Forelimb muscle (tissue), 1 donor: ENCODE results near the gene GMDS. TPM values are rescaled to one million over a fixed set of nuclear protein-coding genes. Genes with fewer than 3 reads are reported as not detected.

ENCODE experiments used
- DNase-seq: peaks from one replicate; pipeline ENCODE4 v3.0.0-alpha.2; 2013; ENCODE audit warnings: low read depth
- polyA plus RNA-seq: library from polyadenylated mRNA; unstranded; fragments of 120-200 nt; gene quantifications from one replicate; pipeline ENCODE4 v1.2.1, GENCODE V29; 2013; ENCODE audit not compliant: insufficient read length

Gene GMDS
- polyA plus RNA-seq, 1 donor: 10.4 TPM

GRCh38 chr6:1988843-1989242 is 256.6 kb downstream of the GMDS start:
- DNase-seq: no peak

DNA sequence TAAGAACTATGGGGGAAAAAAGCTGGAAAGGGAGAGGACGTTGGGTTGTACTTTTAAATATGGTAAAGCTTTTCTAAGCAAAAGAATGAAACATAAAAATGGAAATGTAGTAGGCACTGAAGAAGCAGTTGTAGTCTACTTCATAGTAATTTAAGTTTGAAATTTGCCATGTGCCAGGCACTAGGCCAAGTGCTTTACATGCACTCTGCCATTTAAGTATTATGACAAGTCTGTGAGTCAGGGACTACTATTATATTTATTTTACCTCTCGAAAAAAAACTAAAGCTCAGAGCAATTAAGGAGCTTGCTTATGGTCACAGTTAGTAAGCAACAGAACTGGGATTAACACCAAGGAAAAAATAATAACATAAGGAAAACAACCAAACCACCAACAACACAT is 257.8 kb downstream of the GMDS start:
- no peak for DNase-seq

DNA sequence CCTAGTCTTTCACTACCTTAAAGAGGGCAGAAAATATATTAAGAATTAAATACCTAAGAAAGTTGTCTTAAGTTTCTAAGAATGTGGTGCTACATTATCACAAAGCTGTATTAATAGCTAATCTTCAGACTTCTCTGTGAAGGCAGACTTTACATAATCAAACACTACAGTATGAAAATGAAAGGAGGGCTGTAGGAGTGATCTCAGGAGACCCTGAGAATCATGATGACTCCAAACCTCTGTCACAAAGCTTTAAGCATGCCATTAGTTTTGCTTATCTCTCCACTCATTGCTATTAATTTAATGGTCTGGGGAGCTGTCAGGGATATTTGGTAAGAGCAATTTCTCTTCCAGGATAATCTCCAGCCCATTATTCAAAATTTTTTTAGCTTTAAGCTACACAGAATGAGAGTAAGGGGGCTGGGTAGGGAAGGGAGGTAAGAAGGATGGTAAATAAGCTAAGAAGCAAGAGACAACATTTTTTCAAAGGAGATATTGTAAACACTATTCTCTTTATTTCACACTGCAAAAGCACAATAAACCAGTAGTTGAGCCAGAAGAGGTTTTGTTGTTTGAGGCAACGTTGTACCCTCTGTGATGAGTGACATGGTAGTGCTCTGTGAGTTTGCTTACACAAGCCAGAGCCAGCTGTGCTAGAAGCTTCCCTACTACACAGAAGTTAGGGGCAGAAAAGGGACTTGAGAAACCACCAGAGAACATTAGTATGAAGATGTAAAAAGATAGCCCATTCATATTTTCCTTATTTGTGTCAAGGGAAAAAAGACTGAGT is 258.8 kb downstream of the GMDS start:
- DNase-seq: no peak

DNA sequence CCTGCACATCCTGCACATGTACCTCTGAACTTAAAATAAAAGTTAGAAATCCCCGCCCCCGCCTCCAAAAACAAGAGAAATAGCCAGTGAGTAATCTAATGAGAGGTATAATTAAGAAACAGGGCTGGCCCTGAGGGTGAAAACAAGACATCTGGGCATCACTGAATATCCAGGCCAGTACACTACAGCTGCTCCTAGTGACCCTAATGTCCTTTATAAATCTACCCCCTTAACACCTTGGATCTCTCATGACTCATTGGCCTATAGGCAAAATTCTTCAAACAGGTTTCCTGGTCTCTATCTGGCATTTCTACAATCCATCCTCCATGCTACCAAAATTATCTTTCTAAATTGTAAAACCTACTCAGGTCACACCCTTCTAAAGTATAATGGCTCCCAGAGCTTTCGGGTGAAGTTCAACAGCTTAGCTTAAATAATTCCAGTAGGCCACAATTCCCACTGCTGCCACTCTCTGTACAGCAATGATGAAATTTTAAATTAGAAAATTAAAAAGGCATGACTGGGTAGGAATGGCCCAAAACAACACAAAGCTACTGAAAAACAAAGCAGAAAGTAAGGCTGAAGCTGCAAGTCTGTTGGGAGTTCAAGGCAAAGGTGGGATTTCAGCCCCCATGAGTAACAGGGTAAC is 260.9 kb downstream of the GMDS start:
- DNase-seq: no peak

DNA sequence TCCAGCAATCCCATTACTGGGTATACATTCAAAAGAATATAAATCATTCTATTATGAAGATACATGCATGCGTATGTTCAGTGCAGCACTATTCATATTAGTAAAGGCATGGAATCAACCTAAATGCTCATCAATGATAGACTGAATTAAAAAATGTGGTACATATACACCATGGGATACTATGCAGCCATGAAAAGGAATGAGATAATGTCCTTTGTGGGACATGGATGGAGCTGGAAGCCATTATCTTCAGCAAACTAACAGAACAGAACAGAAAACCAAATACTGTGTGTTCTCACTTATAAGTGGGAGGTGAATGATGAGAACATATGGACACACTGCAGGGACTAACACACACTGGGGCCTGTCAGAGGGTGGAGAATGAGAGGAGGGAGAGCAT is 261.6 kb downstream of the GMDS start:
- no peak for DNase-seq

DNA sequence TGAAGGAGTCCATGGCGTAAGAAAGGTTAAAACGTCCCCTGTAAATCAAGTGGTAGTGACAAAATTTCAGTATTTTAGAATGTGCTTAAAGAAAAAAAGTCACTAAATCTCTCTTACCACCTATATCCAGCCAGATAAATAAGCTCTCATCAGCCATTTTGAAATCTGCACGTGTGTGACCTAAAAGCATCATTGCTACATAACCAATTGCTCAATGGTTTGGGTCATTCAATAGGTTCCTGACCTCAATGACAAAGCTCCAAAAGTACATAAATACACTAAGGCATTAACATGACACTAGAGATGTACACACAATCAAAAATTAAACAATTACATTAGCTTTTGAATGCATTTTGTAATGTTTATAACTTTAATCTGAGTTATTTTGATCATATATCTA is 272.4 kb downstream of the GMDS start:
- DNase-seq: no peak

GRCh38 chr6:1971612-1972011 is 273.8 kb downstream of the GMDS start:
- no peak for DNase-seq

GRCh38 chr6:1970151-1970561 is 275.2 kb downstream of the GMDS start:
- no peak for DNase-seq

DNA sequence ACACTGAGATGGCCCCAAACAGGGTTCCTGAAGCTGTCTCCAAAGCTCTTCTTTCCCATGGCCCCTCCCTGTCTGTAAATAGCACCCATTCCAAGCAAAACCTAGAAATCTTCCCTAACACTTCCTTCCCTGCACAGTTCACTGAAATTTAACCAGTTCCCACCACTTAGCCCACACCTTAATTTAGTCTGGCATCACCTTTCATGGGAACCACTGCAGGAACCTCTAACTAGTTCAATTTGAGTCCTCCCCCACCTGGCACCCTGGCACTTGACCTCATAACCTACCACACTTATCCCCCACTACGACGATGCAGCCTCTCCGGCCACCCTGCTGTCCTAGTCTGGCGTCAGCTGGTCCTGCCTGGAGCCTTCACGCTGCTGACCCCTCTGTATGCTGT is 278.7 kb downstream of the GMDS start:
- no peak for DNase-seq

GRCh38 chr6:1965596-1966224 is 279.7 kb downstream of the GMDS start:
- no peak for DNase-seq

DNA sequence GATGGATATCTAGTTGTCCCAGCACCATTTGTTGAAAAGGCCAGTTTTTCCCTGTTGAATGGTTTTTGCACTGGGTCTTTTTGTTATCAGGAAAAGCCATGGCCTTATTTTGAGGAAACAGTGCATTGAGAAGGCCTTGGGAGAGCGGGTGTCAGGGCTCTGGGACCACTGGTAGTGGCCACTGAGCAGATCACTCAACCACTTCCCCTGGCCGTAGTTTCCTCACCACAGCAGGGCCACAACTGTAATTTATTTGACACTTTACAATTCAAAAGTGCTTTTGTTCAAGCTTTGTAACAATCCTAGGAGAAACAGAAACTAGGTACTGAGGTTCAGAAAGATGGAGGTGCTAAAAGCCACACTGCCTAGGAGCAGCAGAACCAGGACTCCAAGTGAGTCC is 281.8 kb downstream of the GMDS start:
- no peak for DNase-seq

GRCh38 chr6:1962201-1962600 is 283.2 kb downstream of the GMDS start:
- DNase-seq: no peak

DNA sequence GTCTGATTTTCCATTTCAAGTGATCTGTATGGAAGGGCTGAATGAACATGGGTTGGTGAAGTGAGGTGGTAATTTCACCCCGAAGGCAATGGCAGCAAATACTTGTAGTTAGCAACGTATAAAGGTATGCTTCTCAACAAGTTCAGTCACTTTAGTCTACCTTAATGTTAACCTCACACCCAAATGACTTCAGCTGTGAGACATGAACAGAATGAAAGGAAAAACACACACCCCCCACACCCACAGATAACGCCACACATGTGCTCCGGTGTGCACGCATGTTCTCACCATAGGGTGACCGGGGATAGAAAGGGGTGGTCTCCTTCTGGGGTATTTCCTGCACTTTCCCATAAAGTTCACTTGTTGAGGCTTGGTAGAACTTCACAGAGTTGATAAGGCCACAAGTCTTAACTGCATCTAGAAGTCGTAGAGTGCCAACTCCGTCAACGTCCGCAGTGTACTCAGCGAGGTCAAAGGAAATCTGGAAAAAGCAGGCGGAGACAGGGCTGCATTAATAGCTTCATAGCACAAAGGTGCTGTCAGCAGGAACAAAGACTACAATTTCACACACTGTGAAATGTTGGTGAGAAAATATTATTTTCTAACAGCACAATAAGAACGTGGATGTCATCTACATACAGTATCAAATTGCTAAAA is 284.8 kb downstream of the GMDS start:
- DNase-seq: no peak

GRCh38 chr6:1958257-1958656 is 287.1 kb downstream of the GMDS start:
- DNase-seq: no peak

DNA sequence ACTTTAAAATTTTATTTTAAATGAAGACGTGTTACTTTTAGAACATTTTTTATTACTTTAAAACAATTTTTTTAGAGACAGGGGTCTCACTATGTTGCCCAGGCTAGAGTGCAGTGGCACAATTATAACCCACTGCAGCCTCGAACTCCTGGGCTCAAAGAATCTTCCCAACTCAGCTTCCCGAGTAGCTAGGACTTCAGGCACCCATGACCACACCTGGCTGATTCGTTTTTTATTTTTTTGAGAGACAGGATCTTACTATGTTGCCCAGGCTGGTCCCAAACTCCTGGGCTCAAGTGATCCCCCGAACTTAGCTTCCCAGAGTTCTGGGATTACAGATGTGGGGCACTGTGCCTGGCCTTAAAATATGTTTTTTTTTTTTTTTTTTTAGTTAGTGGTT is 287.7 kb downstream of the GMDS start:
- no peak for DNase-seq

DNA sequence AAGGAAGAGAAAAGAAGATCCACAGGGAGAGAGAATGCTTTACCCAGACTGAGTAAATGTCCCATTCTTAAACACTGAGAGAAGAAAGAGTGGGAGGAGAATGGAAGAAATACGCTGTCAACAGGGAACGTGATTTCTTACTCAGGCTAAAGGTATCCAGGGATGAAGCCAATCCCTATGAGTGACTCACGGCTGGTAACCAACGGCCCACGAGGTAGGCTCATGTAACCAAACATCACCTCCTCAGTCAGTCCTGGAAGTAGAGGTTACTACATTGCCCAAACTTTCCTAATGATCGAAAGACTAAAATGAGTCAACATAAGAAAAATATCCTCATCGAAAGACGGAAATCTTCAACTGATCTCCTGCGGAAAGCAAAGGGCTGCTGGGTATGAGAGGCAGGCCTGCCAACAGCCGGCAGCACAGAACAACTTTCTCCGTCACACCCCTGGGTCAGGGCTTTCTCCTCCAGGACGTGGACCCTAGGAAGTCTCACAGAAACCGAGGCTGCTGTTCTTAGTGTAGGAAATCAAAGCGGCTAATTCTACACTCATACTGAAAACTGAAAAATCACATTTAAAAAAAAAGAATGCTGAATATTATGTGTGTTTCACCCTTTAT is 292.6 kb downstream of the GMDS start:
- no peak for DNase-seq

DNA sequence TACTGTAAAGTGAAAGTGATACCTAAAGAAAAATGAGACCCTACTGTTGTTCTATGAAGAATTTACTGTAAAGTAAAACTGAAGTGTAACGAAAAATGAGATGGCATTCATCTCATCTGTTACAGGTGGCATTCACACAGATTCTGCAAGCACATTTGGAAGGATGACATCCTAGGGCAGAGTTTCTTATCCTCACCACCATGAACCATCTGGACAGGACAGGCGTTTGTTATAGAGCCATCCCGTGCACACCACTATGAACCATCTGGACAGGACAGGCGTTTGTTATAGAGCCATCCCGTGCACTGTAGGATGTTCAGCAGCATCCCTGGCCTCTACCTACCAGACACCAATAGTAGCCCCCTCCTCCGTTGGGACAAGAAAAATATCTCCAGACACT is 294.8 kb downstream of the GMDS start:
- no peak for DNase-seq

- no peak for DNase-seq
Observed at GRCh38 chr6:1949538-1949937, 295.9 kb downstream of the GMDS start.

GRCh38 chr6:1947922-1948321 is 297.5 kb downstream of the GMDS start:
- no peak for DNase-seq

DNA sequence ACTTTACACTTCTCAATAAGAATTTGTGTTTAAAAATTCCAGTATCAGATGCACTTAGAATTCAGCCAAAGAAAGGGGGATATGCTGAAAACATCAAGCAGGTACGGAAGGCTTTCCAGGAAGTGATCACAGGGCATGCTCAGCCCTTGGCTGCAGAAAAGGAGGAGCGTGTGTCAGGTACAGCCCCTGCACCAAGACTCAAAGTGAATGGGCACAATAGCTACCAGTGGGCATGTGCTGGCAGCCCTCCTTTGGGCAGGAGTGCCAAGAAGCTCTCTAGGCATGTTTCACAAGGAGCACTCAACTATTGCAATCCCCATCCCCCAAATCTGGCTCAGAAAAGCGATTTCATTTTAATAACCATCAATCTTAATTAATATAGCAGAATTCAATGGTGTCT is 298.8 kb downstream of the GMDS start:
- no peak for DNase-seq

GRCh38 chr6:1945235-1945832 is 300.1 kb downstream of the GMDS start:
- no peak for DNase-seq

DNA sequence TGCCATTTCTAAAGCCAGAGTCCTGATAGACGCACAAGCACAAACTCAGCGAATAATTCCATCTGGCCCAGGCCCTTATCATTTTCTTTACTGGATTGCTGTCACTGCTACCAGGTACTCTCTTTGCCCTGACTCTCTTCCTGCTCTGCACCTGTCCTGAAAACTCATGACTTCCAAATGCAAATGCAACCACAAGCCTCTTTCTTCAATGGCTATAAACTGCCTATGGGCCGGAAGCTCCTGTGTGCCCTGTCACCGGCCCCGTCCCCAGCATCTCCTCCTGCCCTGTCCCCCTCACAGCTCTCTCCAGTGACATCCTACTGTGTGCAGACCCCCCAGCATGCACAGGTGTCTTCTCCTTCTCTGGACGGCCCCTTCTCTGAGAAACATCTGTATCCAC is 302.6 kb downstream of the GMDS start:
- DNase-seq: no peak
